A549 (cell line): Measurements from ENCODE around the gene CLCC1.

Source experiments
- CTCF ChIP-seq: fragments of >200 bp; sonication (Bioruptor Twin); formaldehyde crosslinking; IDR thresholded peaks from 3 replicates; pipeline ENCODE4 v1.5.1; 2016
- FOXS1 ChIP-seq: fragments of 250-450 bp; sonication (Bioruptor Pico); IDR thresholded peaks from 2 replicates; pipeline ENCODE4 v1.5.0; 2020; ENCODE audit warnings: mild to moderate bottlenecking, moderate library complexity
- HMGXB4 ChIP-seq: fragments of 250-450 bp; sonication (Bioruptor Pico); IDR thresholded peaks from 2 replicates; pipeline ENCODE4 v1.5.0; 2021; ENCODE audit warnings: mild to moderate bottlenecking, moderate library complexity, borderline replicate concordance
- HOXA7 ChIP-seq: fragments of 250-450 bp; sonication (Bioruptor Pico); IDR thresholded peaks from 2 replicates; pipeline ENCODE4 v1.5.0; 2020; ENCODE audit warnings: mild to moderate bottlenecking, moderate library complexity
- RARB ChIP-seq: fragments of 250-450 bp; sonication (Bioruptor Pico); IDR thresholded peaks from 2 replicates; pipeline ENCODE4 v1.8.0; 2021; ENCODE audit warnings: mild to moderate bottlenecking, moderate library complexity
- SMC3 ChIP-seq: fragments of >200 bp; sonication (Bioruptor Twin); formaldehyde crosslinking; IDR thresholded peaks from 3 replicates; pipeline ENCODE4 v1.6.1; 2018; ENCODE audit warnings: inconsistent platforms

- TF ChIP-seq HOXA7 (CRISPR knock-in tag) (no peak), CTCF (no peak), SMC3 (no peak), HMGXB4 (no peak), RARB (CRISPR knock-in tag) (no peak), FOXS1 (CRISPR knock-in tag) (no peak)
These were observed 2.6 kb downstream of the CLCC1 start for GRCh38 chr1:108960719-108961118.
